Activated CD8-positive, alpha-beta memory T cell treated with anti-CD3 and anti-CD28 coated beads for 1 hour (primary cell): ENCODE results near the gene TMEM120B.

Experiments
- DNase-seq, 2 donors: peaks; one replicate each; pipeline ENCODE4 v3.0.0-alpha.2; 2020; ENCODE audit warnings: low read depth in 1 of 2; ENCODE audit errors: extremely low read depth in 1 of 2

Gene TMEM120B

GRCh38 chr12:121812320-121812871 lies 99.8 kb downstream of the TMEM120B start:
- no peak for DNase-seq

DNA sequence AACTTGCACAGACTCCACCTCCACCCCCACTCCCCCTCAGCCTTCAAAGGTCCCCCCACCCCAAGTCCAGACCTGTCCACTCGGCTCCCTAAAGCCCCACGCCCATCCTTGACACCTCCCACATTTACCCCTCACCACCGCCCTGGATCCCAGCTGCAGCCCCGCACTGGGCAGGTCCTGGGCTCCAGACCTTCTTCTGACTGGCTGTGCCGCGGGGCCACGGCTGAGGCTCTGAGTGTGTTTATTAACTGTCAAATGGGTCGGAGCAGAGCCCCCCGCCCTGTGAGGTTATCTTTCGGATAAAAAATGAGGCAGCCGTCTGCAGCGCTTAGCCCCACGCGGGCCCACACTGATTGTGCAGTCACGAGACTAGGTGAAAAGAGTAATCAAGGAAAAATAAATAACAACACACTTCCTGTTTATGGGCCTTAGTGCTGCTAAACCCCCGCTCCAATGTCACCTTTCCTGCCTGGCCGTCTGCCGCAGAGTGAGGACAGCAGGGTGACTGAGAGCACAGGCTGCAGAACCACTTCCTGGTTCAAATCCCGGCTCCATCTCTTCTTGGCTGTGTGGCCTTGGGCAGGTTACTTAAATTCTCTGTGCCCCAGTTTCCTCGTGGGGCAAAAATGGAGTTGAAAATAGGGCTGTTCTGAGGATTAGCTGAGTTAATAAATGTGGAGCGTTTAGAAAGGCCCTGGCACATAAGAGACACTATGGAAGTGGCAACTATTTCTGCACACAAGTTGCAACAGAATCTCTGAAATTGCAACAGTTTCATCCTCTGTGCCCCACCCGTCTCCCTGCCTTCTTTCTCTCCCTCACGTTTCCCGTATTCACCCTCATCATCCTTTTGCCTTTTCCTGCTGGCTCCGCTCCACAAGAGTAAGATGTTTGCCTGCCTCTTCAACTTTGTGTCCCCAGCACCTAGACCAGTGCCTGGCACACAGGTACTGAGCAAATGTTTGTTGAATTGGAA lies 100.7 kb downstream of the TMEM120B start:
- DNase-seq, result no peak

DNA sequence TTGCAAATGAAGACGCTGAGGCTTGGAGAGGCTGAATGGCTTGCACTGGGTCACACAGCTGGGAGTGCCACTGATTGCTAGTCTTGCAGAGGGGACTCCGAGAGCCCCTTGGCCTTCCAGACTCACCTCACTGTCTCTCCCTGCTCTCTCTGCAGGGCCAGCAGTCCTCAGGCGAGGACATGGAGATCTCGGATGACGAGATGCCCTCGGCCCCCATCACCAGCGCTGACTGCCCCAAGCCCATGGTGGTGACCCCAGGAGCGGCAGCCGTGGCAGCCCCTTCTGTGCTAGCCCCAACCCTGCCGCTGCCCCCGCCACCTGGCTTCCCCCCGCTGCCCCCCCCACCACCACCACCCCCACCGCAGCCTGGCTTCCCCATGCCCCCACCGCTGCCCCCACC lies 101.4 kb downstream of the TMEM120B start:
- DNase-seq, result no peak

- DNase-seq, result no peak
Observed at GRCh38 chr12:121814429-121815119, 102.0 kb downstream of the TMEM120B start.

- no peak for DNase-seq
Observed at GRCh38 chr12:121815263-121815662, 102.7 kb downstream of the TMEM120B start.

DNA sequence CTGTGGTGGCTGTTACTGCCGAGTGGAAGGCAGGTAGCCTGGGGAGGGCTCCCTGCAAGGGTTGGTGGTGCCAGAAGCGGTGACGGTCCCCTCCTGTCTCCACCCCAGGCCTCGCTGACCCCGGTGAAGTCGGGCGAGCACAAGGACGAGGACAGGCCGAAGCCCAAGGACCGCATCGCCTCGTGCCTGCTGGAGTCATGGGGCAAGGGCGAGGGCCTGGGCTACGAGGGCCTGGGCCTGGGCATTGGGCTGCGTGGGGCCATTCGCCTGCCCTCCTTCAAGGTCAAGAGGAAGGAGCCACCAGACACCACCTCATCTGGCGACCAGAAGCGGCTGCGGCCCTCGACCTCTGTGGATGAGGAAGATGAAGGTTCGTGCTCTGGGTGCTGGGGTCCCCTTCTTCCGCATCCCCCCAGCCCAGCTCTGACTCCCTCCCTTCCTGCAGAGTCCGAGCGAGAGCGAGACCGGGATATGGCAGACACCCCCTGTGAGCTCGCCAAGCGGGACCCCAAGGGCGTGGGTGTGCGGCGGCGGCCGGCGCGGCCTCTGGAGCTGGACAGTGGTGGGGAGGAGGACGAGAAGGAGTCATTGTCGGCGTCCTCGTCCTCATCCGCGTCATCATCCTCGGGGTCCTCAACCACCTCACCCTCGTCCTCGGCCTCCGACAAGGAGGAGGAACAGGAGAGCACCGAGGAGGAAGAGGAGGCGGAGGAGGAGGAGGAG lies 104.5 kb downstream of the TMEM120B start:
- DNase-seq, result no peak

DNA sequence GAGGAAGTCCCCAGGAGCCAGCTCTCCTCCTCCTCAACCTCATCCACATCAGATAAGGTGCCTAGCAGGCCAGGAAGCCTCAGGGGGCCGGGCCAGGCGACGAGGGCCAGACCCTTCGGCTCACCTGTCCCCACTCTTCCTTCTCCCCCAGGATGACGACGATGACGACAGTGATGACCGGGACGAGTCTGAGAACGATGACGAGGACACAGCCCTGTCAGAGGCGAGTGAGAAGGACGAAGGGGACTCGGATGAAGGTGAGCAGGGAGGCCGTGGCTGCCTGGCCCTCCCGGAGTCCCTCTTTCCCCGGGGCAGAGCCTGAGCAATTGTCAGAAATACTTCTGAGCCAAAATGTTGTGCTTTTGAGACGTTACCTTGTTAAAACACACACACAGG lies 105.1 kb downstream of the TMEM120B start:
- no peak for DNase-seq

GRCh38 chr12:121819212-121819949 lies 106.8 kb downstream of the TMEM120B start:
- DNase-seq, result no peak

GRCh38 chr12:121820056-121820455 lies 107.5 kb downstream of the TMEM120B start:
- no peak for DNase-seq

DNA sequence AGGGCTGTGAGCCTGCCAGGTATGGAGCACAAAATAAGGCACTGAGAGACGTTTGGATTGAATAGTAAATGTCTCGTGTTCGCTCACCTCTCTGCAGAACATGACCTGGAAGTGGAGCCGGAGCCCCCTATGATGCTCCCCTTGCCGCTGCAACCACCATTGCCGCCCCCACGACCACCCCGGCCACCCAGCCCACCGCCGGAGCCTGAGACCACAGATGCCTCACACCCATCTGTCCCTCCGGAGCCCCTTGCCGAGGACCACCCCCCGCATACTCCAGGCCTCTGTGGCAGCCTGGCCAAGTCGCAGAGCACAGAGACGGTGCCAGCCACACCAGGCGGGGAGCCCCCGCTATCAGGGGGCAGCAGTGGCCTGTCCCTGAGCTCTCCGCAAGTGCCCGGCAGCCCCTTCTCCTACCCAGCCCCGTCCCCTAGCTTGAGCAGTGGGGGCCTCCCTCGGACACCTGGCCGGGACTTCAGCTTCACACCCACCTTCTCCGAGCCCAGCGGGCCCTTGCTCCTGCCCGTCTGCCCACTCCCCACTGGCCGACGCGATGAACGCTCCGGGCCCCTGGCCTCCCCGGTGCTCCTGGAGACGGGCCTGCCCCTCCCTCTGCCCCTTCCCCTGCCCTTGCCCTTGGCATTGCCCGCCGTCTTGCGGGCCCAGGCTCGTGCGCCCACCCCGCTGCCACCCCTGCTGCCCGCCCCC lies 110.0 kb downstream of the TMEM120B start:
- no peak for DNase-seq

DNA sequence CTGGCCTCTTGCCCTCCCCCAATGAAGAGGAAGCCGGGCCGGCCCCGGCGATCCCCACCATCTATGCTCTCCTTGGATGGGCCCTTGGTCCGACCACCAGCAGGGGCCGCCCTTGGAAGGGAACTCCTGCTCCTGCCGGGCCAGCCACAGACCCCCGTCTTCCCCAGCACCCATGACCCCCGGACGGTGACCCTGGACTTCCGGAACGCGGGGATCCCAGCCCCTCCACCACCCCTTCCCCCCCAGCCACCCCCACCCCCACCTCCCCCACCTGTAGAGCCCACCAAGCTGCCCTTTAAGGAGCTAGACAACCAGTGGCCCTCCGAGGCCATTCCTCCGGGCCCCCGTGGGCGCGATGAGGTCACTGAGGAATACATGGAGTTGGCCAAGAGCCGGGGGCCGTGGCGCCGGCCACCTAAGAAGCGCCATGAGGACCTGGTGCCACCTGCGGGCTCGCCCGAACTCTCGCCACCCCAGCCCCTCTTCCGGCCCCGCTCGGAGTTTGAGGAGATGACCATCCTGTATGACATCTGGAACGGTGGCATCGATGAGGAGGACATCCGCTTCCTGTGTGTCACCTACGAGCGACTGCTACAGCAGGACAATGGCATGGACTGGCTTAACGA lies 110.7 kb downstream of the TMEM120B start:
- DNase-seq, result no peak

GRCh38 chr12:121823727-121824115 lies 111.2 kb downstream of the TMEM120B start:
- DNase-seq, result no peak

- DNase-seq, result no peak
Observed at GRCh38 chr12:121825041-121825523, 112.5 kb downstream of the TMEM120B start.

DNA sequence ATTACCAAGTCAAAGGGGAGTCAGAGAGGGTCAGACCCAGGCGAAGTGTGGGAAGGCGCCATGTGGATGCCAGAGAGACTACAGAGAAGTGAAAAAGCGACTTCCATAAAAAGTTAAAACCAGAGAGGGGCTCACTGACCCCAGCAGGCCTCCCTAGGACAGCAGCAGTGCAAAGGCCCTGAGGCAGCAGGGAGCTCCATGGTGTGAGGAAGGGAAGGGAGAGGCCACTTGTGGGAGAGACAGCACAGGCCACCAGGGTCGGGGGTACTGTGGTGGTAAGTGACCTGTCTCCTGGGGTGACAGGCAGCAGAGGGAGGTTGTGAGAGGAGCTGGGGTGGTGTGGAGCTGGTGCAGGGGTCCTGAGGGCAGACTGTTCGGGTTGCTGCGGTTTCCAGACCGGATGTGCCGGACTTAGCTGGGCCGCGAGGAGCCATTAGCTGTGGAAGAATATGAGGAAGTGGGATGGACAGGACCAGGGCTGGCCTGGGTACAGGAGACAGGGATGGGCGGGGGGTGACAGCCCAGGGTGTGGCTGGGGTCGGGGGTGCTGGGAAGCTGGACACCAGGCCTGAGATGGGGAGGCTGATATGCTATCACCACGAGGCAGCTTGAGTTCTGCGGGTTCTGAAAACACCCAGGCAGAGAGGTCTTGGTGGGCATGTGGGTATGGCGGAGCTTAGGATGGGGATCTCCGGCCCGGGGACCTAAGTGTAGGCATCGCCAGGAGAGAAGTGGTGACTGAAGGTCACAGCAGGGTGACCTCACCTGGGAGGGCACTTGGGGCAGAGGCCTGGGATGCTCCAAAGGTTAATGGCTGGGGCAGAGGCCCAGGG lies 114.0 kb downstream of the TMEM120B start:
- no peak for DNase-seq

DNA sequence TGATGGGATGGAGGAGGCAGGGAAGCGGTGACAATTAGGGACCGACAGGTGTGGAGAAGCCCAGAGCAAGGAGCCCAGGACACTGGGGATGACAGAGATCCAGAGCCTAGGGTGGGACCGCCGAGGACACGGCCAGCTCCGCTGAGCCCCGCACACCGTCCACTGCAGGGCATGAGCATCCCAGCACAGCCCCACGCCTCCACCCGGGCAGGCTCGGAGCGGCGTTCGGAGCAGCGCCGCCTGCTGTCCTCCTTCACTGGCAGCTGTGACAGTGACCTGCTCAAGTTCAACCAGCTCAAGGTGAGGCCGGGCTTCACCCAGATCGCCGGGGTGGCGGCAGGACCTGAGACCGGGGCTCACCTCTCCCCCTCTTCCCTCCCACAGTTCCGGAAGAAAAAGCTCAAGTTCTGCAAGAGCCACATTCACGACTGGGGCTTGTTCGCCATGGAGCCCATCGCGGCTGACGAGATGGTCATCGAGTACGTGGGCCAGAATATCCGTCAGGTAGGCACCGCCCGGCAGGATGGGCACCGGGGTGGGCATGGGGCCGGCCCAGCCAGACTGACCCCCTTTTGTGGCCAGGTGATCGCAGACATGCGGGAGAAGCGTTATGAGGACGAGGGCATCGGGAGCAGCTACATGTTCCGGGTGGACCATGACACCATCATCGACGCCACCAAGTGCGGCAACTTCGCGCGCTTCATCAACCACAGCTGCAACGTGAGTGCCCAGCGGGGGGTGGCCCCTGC lies 115.0 kb downstream of the TMEM120B start:
- no peak for DNase-seq

GRCh38 chr12:121828306-121828705 lies 115.8 kb downstream of the TMEM120B start:
- DNase-seq, result no peak

DNA sequence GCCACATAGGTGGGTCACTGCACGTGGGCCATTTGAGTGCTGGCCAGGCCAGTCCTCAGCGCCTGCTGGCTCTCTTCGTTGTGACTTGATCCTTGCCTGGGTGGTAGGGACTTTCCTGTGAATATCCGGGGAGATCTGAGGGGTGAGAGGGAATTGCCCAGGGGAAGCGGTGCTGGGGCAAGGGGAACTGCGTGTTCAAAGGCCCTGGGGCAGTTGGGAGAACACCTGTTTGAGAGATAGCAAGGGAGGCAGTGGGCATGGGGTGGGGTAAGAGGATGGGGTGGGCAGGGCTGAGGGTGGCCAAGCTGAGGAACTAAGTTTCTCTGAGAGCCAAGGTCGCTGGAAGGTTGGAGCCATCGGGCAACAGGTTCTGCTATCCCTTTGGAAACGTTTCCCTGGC lies 116.3 kb downstream of the TMEM120B start:
- no peak for DNase-seq
